NOMO-1 (cell line): ENCODE measurements around the gene KHDC3L.
"Not testable (repeated sequence)": the region's sequence is repeated elsewhere in the genome, so short reads cannot be mapped to it uniquely, and the experiment has no call there.

Experiments used
- DNase-seq, 2 experiments: peaks; one replicate each; lab custom pipeline; 2025; ENCODE audit not compliant: unreplicated experiment in 2 of 2; lab: John Stamatoyannopoulos, UW

The KHDC3L gene

GRCh38 chr6:73369157-73369556 lies 6.7 kb downstream of the KHDC3L start:
- DNase-seq, result no peak

- no peak for DNase-seq
Measured at GRCh38 chr6:73369563-73369962, 7.1 kb downstream of the KHDC3L start, which contains the start of gene OOEP. TSS of gene OOEP (minus strand) at chr6:73369897. CDS start at chr6:73369792, 105 bp downstream.

GRCh38 chr6:73371984-73372383 lies 9.5 kb downstream of the KHDC3L start:
- DNase-seq, result no peak

- DNase-seq, result no peak
Measured at GRCh38 chr6:73372516-73372915, 10.1 kb downstream of the KHDC3L start.

- no peak for DNase-seq
Measured at GRCh38 chr6:73375216-73375615, 12.8 kb downstream of the KHDC3L start.

- DNase-seq, result no peak
Measured at GRCh38 chr6:73377225-73377624, 14.8 kb downstream of the KHDC3L start.

- not testable (repeated sequence) for DNase-seq
Measured at GRCh38 chr6:73381531-73381930, 19.1 kb downstream of the KHDC3L start.

GRCh38 chr6:73382462-73383113 lies 20.1 kb downstream of the KHDC3L start:
- DNase-seq, result no peak

- no peak for DNase-seq
Measured at GRCh38 chr6:73388433-73388799, 26.0 kb downstream of the KHDC3L start.

GRCh38 chr6:73388800-73389512 lies 26.5 kb downstream of the KHDC3L start:
- peak; percentile 75 to 77 for DNase-seq

GRCh38 chr6:73389854-73390253 lies 27.4 kb downstream of the KHDC3L start:
- DNase-seq, result no peak

- no peak for DNase-seq
Measured at GRCh38 chr6:73391675-73392074, 29.2 kb downstream of the KHDC3L start.

GRCh38 chr6:73392188-73392587 lies 29.7 kb downstream of the KHDC3L start:
- DNase-seq, result not testable (repeated sequence)

- no peak for DNase-seq
Measured at GRCh38 chr6:73393278-73393677, 30.8 kb downstream of the KHDC3L start.

GRCh38 chr6:73394577-73395354 lies 32.3 kb downstream of the KHDC3L start, which contains the start of gene DDX43:
TSS of gene DDX43 (plus strand) at chr6:73394828. CDS start at chr6:73394906, 78 bp downstream.
- DNase-seq, result no peak

- DNase-seq, result no peak
Measured at GRCh38 chr6:73395875-73396274, 33.4 kb downstream of the KHDC3L start.

GRCh38 chr6:73400656-73401055 lies 38.2 kb downstream of the KHDC3L start:
- no peak for DNase-seq

GRCh38 chr6:73409395-73409794 lies 46.9 kb downstream of the KHDC3L start:
- no peak for DNase-seq

- no peak for DNase-seq
Measured at GRCh38 chr6:73413102-73413501, 50.6 kb downstream of the KHDC3L start.
